Neural progenitor cell (in vitro differentiated cells): Measurements from ENCODE around the gene ZNF429. TPM values are rescaled to one million over a fixed set of nuclear protein-coding genes. Genes with fewer than 3 reads are reported as not detected.
A peak's percentile ranks its signal among the peaks of the same experiment; 100 is the strongest.

ENCODE experiments used
- DNase-seq: peaks from one replicate; pipeline ENCODE4 v3.0.0-alpha.2; 2016; ENCODE audit warnings: low spot score
- H2AFZ ChIP-seq: fragments of 200-600 bp; sonication (generic); replicated peaks from 2 replicates; pipeline ENCODE4 v1.6.1; 2016; ENCODE audit warnings: antibody characterized with exemption
- H3F3A ChIP-seq: fragments of 200-600 bp; sonication (generic); 2 replicates; pipeline ENCODE4 v1.6.1; 2016; ENCODE audit warnings: antibody characterized with exemption, low read depth
- H3K27ac ChIP-seq: fragments of 200-600 bp; sonication (generic); 2 replicates; pipeline ENCODE4 v1.5.1; 2016; ENCODE audit warnings: mild to moderate bottlenecking
- H3K27me3 ChIP-seq: fragments of 200-600 bp; sonication (generic); 2 replicates; pipeline ENCODE4 v1.6.1; 2016; ENCODE audit warnings: mild to moderate bottlenecking, moderate library complexity
- H3K36me3 ChIP-seq: fragments of 200-600 bp; sonication (generic); 2 replicates; pipeline ENCODE4 v1.5.1; 2016
- H3K4me1 ChIP-seq: fragments of 200-600 bp; sonication (generic); 2 replicates; pipeline ENCODE4 v1.6.1; 2016; ENCODE audit warnings: mixed run types
- H3K4me2 ChIP-seq: fragments of 200-600 bp; sonication (generic); 2 replicates; pipeline ENCODE4 v1.6.1; 2016
- H3K4me3 ChIP-seq: fragments of 200-600 bp; sonication (generic); 2 replicates; pipeline ENCODE4 v1.5.1; 2016
- H3K79me2 ChIP-seq: fragments of 200-600 bp; sonication (generic); 2 replicates; pipeline ENCODE4 v1.6.1; 2016; ENCODE audit warnings: low read depth
- H3K9ac ChIP-seq: fragments of 200-600 bp; sonication (generic); 2 replicates; pipeline ENCODE4 v1.6.1; 2016
- H3K9me3 ChIP-seq: fragments of 200-600 bp; sonication (generic); 2 replicates; pipeline ENCODE4 v1.5.1; 2016; ENCODE audit warnings: low read depth
- H4K20me1 ChIP-seq: fragments of 200-600 bp; sonication (generic); 2 replicates; pipeline ENCODE4 v1.6.1; 2016; ENCODE audit warnings: low read depth
- H3K27ac Mint-ChIP-seq: 3 replicates; pipeline ENCODE4 v1.8.0; 2021; ENCODE audit warnings: mixed read lengths
- H3K27me3 Mint-ChIP-seq: 2 replicates; pipeline ENCODE4 v1.8.0; 2022; ENCODE audit warnings: low read depth, mild to moderate bottlenecking, inconsistent platforms, moderate library complexity, mixed read lengths; ENCODE audit not compliant: insufficient read depth
- H3K36me3 Mint-ChIP-seq: 3 replicates; pipeline ENCODE4 v1.8.0; 2021; ENCODE audit warnings: mixed read lengths
- H3K4me1 Mint-ChIP-seq: 3 replicates; pipeline ENCODE4 v1.8.0; 2021; ENCODE audit warnings: mixed read lengths
- H3K4me3 Mint-ChIP-seq: 3 replicates; pipeline ENCODE4 v1.8.0; 2021; ENCODE audit warnings: mild to moderate bottlenecking, moderate library complexity, mixed read lengths
- H3K9me3 Mint-ChIP-seq: 3 replicates; pipeline ENCODE4 v1.8.0; 2020; ENCODE audit warnings: mixed read lengths
- EZH2 ChIP-seq: fragments of 200-600 bp; sonication (generic); IDR thresholded peaks from 2 replicates; pipeline ENCODE4 v1.6.1; 2017; ENCODE audit warnings: antibody characterized with exemption, mild to moderate bottlenecking, moderate library complexity
- EZH2phosphoT487 ChIP-seq: fragments of 200-600 bp; sonication (generic); IDR thresholded peaks from 2 replicates; pipeline ENCODE4 v1.6.1; 2017; ENCODE audit warnings: antibody characterized with exemption
- total RNA-seq: library from RNA; depleted of rRNA; stranded (reverse); fragments of >200 nt; gene quantifications from 2 replicates; pipeline ENCODE4 v1.2.3, GENCODE V29; 2015; ENCODE audit warnings: low replicate concordance
- TF ChIP-seq, protein P1 (sequence below): fragments of 200-600 bp; sonication (generic); IDR thresholded peaks from 2 replicates; pipeline ENCODE4 v1.5.1; 2017; ENCODE audit warnings: antibody characterized with exemption, mild to moderate bottlenecking

ZNF429 gene
- 26.0 and 29.4 TPM in 2 replicates for total RNA-seq

DNA sequence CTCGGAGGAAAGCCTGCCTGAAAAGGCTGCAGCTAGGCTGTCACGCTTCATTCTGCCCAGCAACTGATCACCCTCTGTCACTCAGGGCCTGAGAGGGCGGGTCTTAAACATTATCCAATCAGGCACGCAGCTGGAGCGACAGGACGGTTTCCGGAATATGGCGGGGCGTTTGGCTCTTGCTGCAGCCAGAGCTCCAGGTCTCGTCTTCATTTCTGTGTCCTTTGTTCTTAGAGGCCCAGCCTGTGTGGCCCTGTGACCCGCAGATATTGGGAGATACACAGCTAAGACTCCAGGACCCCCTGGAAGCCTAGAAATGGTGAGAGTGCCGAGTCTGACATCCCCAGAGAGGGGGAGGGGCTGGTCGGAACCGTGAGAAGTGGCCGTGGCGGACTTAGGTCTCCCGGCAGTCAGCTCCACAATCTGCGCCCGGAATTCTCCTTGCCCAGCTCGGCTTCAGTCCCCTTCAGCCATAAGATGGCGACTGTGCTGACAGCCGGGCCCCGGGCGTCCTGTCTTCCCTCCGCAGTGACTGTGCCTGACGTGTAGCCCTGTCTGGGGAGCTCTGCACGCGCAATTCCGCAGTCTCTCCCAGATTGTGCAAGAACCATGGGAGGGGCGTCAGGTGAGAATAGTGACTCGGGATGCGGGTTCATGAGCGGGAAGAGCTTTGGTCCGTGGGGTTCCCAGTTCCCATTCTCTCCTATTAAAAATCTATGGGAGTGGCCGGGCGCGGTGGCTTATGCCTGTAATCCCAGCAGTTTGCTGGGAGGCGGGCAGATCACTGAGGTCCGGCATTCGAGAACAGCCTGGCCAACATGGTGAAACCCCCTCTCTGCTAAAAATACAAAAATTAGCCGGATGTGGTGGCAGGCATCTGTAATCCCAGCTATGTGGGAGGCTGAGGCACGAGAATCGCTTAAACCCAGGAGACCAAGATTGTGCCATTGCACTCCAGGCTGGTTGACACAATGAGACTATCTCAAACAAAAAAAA lies at the start of gene ZNF429:
Gene ZNF429 (plus strand): TSS at position 144 of the 993 bp plus-strand sequence. CDS start 170 bp downstream, at position 314.
- H3K9me3 Mint-ChIP-seq = peaks cover 49% of the 10 kb centered on the region

DNA sequence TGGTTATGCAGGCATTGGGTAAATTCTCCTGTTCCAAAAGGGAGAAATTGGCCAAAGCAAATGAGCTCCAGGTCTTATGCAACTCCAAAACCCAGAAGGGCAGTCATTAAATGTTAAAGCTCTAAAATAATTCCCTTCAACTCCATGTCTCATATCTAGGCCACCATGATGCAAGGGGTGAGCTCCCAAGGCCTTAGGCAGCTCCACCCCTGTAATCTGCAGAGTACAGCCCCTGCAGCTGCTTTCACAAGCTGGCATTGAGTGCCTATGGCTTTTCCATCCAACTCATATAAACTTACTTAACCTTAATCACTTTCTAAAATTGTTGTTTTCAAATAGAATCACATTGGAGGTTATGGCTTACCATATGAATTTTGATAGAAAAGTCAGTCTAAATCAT lies 44.7 kb upstream of the ZNF429 start:
- H3K27ac Mint-ChIP-seq = no peak overlapping the region

More for the DNA sequence above, at the start of gene ZNF429:
- TF ChIP-seq, protein P1, sequence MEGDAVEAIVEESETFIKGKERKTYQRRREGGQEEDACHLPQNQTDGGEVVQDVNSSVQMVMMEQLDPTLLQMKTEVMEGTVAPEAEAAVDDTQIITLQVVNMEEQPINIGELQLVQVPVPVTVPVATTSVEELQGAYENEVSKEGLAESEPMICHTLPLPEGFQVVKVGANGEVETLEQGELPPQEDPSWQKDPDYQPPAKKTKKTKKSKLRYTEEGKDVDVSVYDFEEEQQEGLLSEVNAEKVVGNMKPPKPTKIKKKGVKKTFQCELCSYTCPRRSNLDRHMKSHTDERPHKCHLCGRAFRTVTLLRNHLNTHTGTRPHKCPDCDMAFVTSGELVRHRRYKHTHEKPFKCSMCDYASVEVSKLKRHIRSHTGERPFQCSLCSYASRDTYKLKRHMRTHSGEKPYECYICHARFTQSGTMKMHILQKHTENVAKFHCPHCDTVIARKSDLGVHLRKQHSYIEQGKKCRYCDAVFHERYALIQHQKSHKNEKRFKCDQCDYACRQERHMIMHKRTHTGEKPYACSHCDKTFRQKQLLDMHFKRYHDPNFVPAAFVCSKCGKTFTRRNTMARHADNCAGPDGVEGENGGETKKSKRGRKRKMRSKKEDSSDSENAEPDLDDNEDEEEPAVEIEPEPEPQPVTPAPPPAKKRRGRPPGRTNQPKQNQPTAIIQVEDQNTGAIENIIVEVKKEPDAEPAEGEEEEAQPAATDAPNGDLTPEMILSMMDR = no peak
- no peak for TF ChIP-seq EZH2phosphoT487
- no peak for TF ChIP-seq EZH2
- peaks cover 13% of the 10 kb centered on the region for H3F3A ChIP-seq
- peaks cover 26% of the 10 kb centered on the region for H3K36me3 ChIP-seq
- peaks cover 45% of the 10 kb centered on the region for H3K79me2 ChIP-seq
- H3K4me2 ChIP-seq = peak within 1 kb of the TSS; percentile 82
- Mint-ChIP-seq H3K4me3 (peak within 1 kb of the TSS; percentile 100), H3K36me3 (peaks cover 37% of the 10 kb centered on the region), H3K27ac (peak within 1 kb of the TSS; percentile 100), H3K4me1 (peaks cover 8% of the 10 kb centered on the region), H3K27me3 (peaks cover 5% of the 10 kb centered on the region)
- H3K9ac ChIP-seq = peak within 1 kb of the TSS; percentile 78
- peak within 1 kb of the TSS; percentile 98 for H3K4me3 ChIP-seq
- H3K4me1 ChIP-seq = peaks cover 4% of the 10 kb centered on the region
- H3K27ac ChIP-seq = peak within 1 kb of the TSS; percentile 86
- peak within 1 kb of the TSS; percentile 89 for H2AFZ ChIP-seq
- H3K27me3 ChIP-seq = no peaks in the 10 kb centered on the region
- DNase-seq = peak; percentile 97
- H3K9me3 ChIP-seq = peaks cover 23% of the 10 kb centered on the region
- no peaks in the 10 kb centered on the region for H4K20me1 ChIP-seq

DNA sequence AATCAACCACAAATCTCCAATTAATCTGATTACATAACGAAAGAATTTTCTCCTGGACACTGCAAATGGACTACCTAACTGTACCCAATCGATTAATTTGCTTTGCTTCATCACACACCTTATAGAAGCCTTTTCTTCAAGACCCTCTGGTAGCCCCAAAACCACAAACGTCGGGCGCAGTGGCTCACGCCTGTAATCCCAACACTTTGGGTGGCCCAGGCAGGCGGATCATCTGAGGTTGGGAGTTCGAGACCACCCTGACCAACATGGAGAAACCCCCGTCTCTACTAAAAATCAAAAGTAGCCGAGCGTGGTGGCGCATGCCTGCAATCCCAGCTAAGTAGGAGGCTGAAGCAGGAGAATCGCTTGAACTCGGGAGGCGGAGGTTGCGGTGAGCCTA lies 42.9 kb upstream of the ZNF429 start:
- no peaks in the 10 kb centered on the region for H3K9me3 ChIP-seq
- Mint-ChIP-seq H3K9me3 (peaks cover 56% of the 10 kb centered on the region), H3K27ac (no peak overlapping the region), H3K4me3 (peak overlapping the region; percentile 58), H3K4me1 (no peaks in the 10 kb centered on the region), H3K27me3 (peaks cover 4% of the 10 kb centered on the region), H3K36me3 (peaks cover 20% of the 10 kb centered on the region)
- no peaks in the 10 kb centered on the region for H3K4me1 ChIP-seq
- TF ChIP-seq EZH2phosphoT487 (no peak), EZH2 (no peak)
- TF ChIP-seq, protein P1 = no peak
- no peak overlapping the region for H2AFZ ChIP-seq
- no peaks in the 10 kb centered on the region for H3K27me3 ChIP-seq
- H3K36me3 ChIP-seq = peaks cover 7% of the 10 kb centered on the region
- peak overlapping the region; percentile 72 for H3K4me2 ChIP-seq
- peak overlapping the region; percentile 70 for H3K4me3 ChIP-seq
- no peak for DNase-seq
- no peaks in the 10 kb centered on the region for H4K20me1 ChIP-seq
- peaks cover 62% of the 10 kb centered on the region for H3K79me2 ChIP-seq
- H3F3A ChIP-seq = no peaks in the 10 kb centered on the region
- no peak overlapping the region for H3K27ac ChIP-seq
- no peak overlapping the region for H3K9ac ChIP-seq

More for the DNA sequence above, 44.7 kb upstream of the ZNF429 start:
- H3K9me3 ChIP-seq = peaks cover 13% of the 10 kb centered on the region
- no peak for DNase-seq
- no peak overlapping the region for H3K4me3 ChIP-seq
- H3K4me3 Mint-ChIP-seq = no peak overlapping the region
- H3K9ac ChIP-seq = no peak overlapping the region
- H3K36me3 Mint-ChIP-seq = peaks cover 28% of the 10 kb centered on the region
- no peaks in the 10 kb centered on the region for H3K4me1 Mint-ChIP-seq
- TF ChIP-seq, protein P1 = no peak
- TF ChIP-seq EZH2 (no peak), EZH2phosphoT487 (no peak)
- peaks cover 4% of the 10 kb centered on the region for H3K27me3 Mint-ChIP-seq
- H3K9me3 Mint-ChIP-seq = peaks cover 55% of the 10 kb centered on the region
- H2AFZ ChIP-seq = no peak overlapping the region
- no peaks in the 10 kb centered on the region for H3K4me1 ChIP-seq
- no peak overlapping the region for H3K4me2 ChIP-seq
- H3F3A ChIP-seq = no peaks in the 10 kb centered on the region
- H4K20me1 ChIP-seq = no peaks in the 10 kb centered on the region
- H3K36me3 ChIP-seq = peaks cover 18% of the 10 kb centered on the region
- peaks cover 79% of the 10 kb centered on the region for H3K79me2 ChIP-seq
- H3K27me3 ChIP-seq = peaks cover 6% of the 10 kb centered on the region
- H3K27ac ChIP-seq = no peak overlapping the region
